Ishikawa (cell line): ENCODE measurements around the gene TCFL5.

Experiments
- CEBPB ChIP-seq: IDR thresholded peaks from 2 replicates; pipeline ENCODE4 v1.6.1; 2012
- CREB1 ChIP-seq: IDR thresholded peaks from 2 replicates; pipeline ENCODE4 v1.6.1; 2012; ENCODE audit warnings: low read depth
- EGR1 ChIP-seq: IDR thresholded peaks from 2 replicates; pipeline ENCODE4 v1.6.1; 2012
- EP300 ChIP-seq: IDR thresholded peaks from 2 replicates; pipeline ENCODE4 v1.6.1; 2012; ENCODE audit warnings: borderline replicate concordance
- FOXM1 ChIP-seq: IDR thresholded peaks from 2 replicates; pipeline ENCODE4 v1.6.1; 2012; ENCODE audit warnings: low read depth, borderline replicate concordance
- MAX ChIP-seq: IDR thresholded peaks from 2 replicates; pipeline ENCODE4 v1.6.1; 2012
- NFIC ChIP-seq: IDR thresholded peaks from 2 replicates; pipeline ENCODE4 v1.6.1; 2012
- RAD21 ChIP-seq: IDR thresholded peaks from 2 replicates; pipeline ENCODE4 v1.6.1; 2012; ENCODE audit warnings: low read depth
- REST ChIP-seq: IDR thresholded peaks from 2 replicates; pipeline ENCODE4 v1.6.1; 2012; ENCODE audit warnings: low read depth, mild to moderate bottlenecking
- TAF1 ChIP-seq: IDR thresholded peaks from 2 replicates; pipeline ENCODE4 v1.6.1; 2012; ENCODE audit warnings: low read depth, mild to moderate bottlenecking
- TCF12 ChIP-seq: IDR thresholded peaks from 2 replicates; pipeline ENCODE4 v1.6.1; 2012; ENCODE audit warnings: low read depth
- TEAD4 ChIP-seq: IDR thresholded peaks from 2 replicates; pipeline ENCODE4 v1.6.1; 2012
- USF1 ChIP-seq: IDR thresholded peaks from 2 replicates; pipeline ENCODE4 v1.6.1; 2012
- YY1 ChIP-seq: IDR thresholded peaks from 2 replicates; pipeline ENCODE4 v1.6.1; 2012; ENCODE audit warnings: low read depth
- ZBTB7A ChIP-seq: IDR thresholded peaks from 2 replicates; pipeline ENCODE4 v1.6.1; 2012; ENCODE audit warnings: low read depth

The TCFL5 gene

GRCh38 chr20:62864207-62864606 lies 2.6 kb upstream of the TCFL5 start:
- no peak for TF ChIP-seq RAD21
- TF ChIP-seq CEBPB = no peak

GRCh38 chr20:62860924-62861691 lies 514 bp downstream of the TCFL5 start:
- TF ChIP-seq EP300 (peak; percentile 6; the same call in 1 of the 2 replicates), EGR1 (no peak), USF1 (no peak), MAX (no peak), CREB1 (no peak), ZBTB7A (no peak), TAF1 (no peak), TCF12 (0 out of 2 replicates have a peak, but pooled peaks have one; percentile 3)

- TF ChIP-seq MAX (no peak), RAD21 (no peak), ZBTB7A (no peak), FOXM1 (no peak), YY1 (no peak), EP300 (no peak), REST (no peak), EGR1 (no peak), NFIC (no peak), CEBPB (no peak), TAF1 (no peak), TEAD4 (no peak), TCF12 (no peak), USF1 (no peak), CREB1 (no peak)
Observed at GRCh38 chr20:62860391-62860923, 1.2 kb downstream of the TCFL5 start.

- TF ChIP-seq MAX = no peak
- no peak for TF ChIP-seq FOXM1
Observed at GRCh38 chr20:62859721-62860120, 1.9 kb downstream of the TCFL5 start.

- TF ChIP-seq EP300 = no peak
- no peak for TF ChIP-seq TCF12
- no peak for TF ChIP-seq FOXM1
- TF ChIP-seq ZBTB7A = no peak
- TF ChIP-seq USF1 = no peak
- TF ChIP-seq REST = no peak
- TF ChIP-seq CEBPB = no peak
- TF ChIP-seq YY1 = no peak
- no peak for TF ChIP-seq TAF1
- no peak for TF ChIP-seq CREB1
- no peak for TF ChIP-seq RAD21
- no peak for TF ChIP-seq TEAD4
- no peak for TF ChIP-seq EGR1
- no peak for TF ChIP-seq NFIC
- TF ChIP-seq MAX = no peak
Observed at GRCh38 chr20:62858058-62858830, 3.4 kb downstream of the TCFL5 start.
